ENCODE measurements around the gene RPL13. TPM values are rescaled to one million over a fixed set of nuclear protein-coding genes. Genes with fewer than 3 reads are reported as not detected.
A peak's percentile ranks its signal among the peaks of the same experiment; 100 is the strongest.

Gene RPL13
- total and polyA plus RNA-seq, 2 of the 13 experiments (the other 11 are each of a cell fraction or from before 2014, with no cell fraction given): 2,988 to 4,411 TPM

GRCh38 chr16:89560378-89561141, at the start of gene RPL13 (continued):
- TF ChIP-seq DNMT1 (CRISPR knock-in tag; IDR thresholded peaks at IDR 0.05) (peak; percentile 71; the same call in 1 of the 2 replicates), ATM (IDR thresholded peaks at IDR 0.05; ENCODE audit: borderline replicate concordance) (no peak), ATF2 (CRISPR knock-in tag; IDR thresholded peaks at IDR 0.05) (peak; percentile 93), CBX1 (IDR thresholded peaks at IDR 0.05; ENCODE audit: low read depth) (peak; percentile 69), SP4 (CRISPR knock-in tag; IDR thresholded peaks at IDR 0.05) (0 out of 2 replicates have a peak, but pooled peaks have one; percentile 0), PCBP2 (optimal IDR thresholded peaks at IDR 0.05; ENCODE audit: low read depth, low read length, poor library complexity, severe bottlenecking) (no peak), ZNF580 (CRISPR knock-in tag; IDR thresholded peaks at IDR 0.05; ENCODE audit: borderline replicate concordance, low read depth) (peak; percentile 98; the same call in 1 of the 2 replicates), ELF1 (CRISPR knock-in tag; IDR thresholded peaks at IDR 0.05) (peak; percentile 90), PBX2 (CRISPR knock-in tag; IDR thresholded peaks at IDR 0.05) (no peak), SMYD3 (CRISPR knock-in tag; IDR thresholded peaks at IDR 0.05) (no peak), ZNF609 (CRISPR knock-in tag; IDR thresholded peaks at IDR 0.05; ENCODE audit: borderline replicate concordance) (no peak; the same call in 1 of the 2 replicates), PPARG (CRISPR knock-in tag; conservative IDR thresholded peaks at IDR 0.05) (0 out of 2 replicates have a peak, but pooled peaks have one; percentile 8), MYNN (CRISPR knock-in tag; IDR thresholded peaks at IDR 0.05; ENCODE audit: low read depth) (peak; percentile 31), HNF4G (IDR thresholded peaks at IDR 0.05; ENCODE audit: borderline replicate concordance, low read depth, low read length) (peak; percentile 58; the same call in 1 of the 2 replicates), HNF4G (CRISPR knock-in tag; IDR thresholded peaks at IDR 0.05; ENCODE audit: borderline replicate concordance, low read depth) (peak; percentile 60; the same call in 1 of the 2 replicates), ZNF501 (CRISPR knock-in tag; IDR thresholded peaks at IDR 0.05) (peak; percentile 99), ZNF841 (CRISPR knock-in tag; IDR thresholded peaks at IDR 0.05; ENCODE audit: borderline replicate concordance) (no peak), SNAI1 (CRISPR knock-in tag; IDR thresholded peaks at IDR 0.05; ENCODE audit: borderline replicate concordance) (peak; percentile 36; the same call in 1 of the 2 replicates), ZNF280B (CRISPR knock-in tag; IDR thresholded peaks at IDR 0.05; ENCODE audit: borderline replicate concordance) (peak; percentile 82; the same call in 1 of the 2 replicates)
